NCI-H748 treated with DMSO at 0.1 percent for 48 hours (cell line): Measurements from ENCODE around the gene ADD3.
A peak's percentile ranks its signal among the peaks of the same experiment; 100 is the strongest.
"Not testable (repeated sequence)": the region's sequence is repeated elsewhere in the genome, so short reads cannot be mapped to it uniquely, and the experiment has no call there.

ENCODE experiments used
- DNase-seq: peaks from one replicate; lab custom pipeline; 2025; lab: John Stamatoyannopoulos, UW

Gene ADD3

DNA sequence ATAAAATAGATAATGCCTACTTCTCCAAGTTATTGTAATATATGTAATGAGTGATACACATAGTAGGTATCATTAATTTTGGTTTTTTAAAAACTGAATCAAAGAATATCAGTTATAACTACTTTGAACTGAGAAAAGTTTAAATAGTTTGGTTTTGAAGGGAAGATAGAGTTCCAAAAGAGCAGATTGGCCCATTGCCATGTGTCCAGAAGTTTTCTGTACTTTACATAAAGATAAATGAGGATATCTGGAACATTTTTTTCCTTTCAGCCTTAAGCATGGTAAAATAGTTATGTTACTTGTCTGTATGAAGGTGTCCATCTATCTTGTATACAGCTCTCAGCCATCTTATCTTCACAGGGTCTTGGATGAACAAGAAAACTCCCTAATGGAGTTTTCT is 101.7 kb downstream of the ADD3 start:
- DNase-seq = no peak

- no peak for DNase-seq
Measured at GRCh38 chr10:110110338-110110737, 102.6 kb downstream of the ADD3 start.

DNA sequence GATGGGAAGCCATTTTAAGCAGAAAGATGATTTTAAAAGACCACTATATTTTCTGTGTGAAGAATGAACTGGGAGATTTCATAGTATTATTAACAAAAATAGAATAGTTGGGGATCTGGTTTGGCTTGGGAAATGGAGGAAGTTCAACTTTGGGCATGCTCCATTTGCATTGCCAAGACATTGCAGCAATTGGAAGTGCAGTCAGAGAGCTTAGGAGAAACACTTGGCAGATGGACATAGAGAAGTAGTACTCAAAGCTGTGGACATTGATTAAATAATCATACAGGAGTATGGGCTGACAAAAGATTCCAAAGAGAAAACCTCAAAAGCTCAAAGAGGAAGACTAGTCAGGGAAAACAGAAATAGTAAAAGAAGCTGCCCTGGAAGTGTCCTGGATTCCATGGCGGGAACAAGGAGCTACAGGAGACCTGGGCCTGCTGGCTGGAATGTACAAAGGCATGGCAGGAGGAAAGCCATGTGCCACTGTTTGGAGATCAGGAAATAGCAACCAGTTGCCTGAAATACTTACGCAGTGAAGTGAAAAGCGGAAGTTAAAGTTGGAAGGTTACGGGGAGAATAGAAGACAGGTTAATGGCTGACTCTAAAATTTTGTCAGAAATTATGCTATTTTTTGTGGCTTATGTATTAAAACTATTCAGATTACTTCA is 106.0 kb downstream of the ADD3 start:
- no peak for DNase-seq

DNA sequence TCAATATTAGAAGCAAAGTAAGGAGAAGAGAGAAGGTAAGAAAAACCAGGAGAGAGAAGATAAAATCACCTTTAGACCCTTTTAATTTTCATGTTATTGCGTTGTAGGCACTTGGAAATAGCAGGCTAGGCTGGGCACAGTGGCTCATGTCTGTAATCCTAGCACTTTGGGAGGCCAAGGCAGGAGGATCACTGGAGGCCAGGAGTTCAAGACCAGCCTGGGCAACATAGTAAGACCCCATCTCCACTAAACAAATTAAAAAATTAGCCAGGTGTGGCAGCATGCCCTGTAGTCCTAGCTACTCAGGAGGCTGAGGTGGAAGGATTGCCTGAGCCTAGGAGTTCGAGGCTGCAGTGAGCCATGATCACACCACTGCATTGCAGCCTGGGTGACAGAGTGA is 106.9 kb downstream of the ADD3 start:
- DNase-seq = not testable (repeated sequence)

GRCh38 chr10:110115784-110116520 is 108.2 kb downstream of the ADD3 start:
- DNase-seq = no peak

DNA sequence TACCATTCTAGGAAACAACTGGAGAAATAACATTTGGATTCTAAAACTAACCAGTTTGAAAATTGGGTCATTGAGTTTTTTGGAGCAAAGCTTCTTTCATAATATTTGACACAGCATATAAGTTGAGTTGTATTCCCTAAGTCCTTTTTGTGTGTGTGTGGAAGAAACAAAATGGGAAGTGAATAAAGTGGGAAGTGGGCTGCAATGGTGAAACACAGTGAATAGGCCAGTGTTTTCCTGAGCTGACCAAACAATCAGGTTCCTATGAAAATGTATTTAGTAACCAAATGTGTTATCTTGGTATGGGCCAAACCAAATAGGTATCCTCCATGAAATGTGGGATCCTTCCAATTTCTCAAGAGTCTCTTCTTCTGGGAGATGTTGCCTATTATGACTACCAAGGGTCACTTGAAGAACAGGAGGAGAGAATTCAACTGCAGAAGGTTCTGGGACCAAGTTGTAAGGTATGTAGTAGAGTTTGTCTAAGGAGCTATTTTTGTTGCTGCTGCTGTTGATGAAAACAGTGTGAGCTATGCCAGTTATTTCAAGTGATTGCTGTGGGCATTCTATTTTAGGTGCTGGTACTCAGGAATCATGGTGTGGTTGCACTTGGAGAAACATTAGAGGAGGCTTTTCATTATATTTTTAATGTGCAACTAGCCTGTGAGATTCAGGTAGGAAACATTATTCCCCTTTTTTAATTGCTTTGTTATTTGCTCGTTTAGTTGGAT is 111.3 kb downstream of the ADD3 start:
- no peak for DNase-seq

DNA sequence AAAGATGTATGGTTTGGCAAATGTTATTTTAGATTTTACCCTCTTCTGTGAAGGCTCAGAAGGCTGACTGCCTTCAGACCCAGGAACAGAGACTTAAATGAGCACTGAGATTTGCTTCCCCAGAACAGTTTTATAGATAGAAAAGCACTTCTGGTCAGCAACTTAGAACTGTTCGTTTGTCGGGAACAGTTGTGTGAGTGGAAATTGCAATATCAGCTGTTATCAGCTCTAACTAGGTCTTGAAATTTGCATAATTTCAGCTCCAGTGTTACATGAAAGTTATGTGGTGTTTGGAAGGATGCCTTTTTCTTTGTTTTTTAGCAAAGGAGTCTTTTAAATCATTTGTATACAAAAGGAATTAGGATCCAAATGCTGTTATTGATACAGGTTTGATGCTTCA is 115.8 kb downstream of the ADD3 start:
- no peak for DNase-seq

GRCh38 chr10:110129490-110129889 is 121.7 kb downstream of the ADD3 start:
- DNase-seq = no peak

GRCh38 chr10:110134917-110135316 is 127.1 kb downstream of the ADD3 start:
- no peak for DNase-seq

DNA sequence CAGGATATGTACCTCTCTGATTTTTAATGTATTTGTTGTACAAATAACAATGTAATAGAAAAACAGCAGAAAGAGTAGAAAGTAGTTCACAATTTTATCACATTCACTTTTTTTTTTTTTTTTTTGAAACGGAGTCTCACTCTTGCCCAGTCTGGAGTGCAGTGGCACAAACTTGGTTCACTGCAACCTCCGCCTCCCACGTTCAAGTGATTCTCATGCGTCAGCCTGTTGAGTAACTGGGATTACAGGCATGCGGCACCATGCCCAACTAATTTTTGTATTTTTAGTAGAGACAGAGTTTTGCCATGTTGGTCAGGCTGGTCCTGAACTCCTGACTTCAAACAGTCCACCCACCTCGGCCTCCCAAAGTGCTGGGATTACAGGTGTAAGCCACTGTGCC is 128.1 kb downstream of the ADD3 start:
- DNase-seq = not testable (repeated sequence)

DNA sequence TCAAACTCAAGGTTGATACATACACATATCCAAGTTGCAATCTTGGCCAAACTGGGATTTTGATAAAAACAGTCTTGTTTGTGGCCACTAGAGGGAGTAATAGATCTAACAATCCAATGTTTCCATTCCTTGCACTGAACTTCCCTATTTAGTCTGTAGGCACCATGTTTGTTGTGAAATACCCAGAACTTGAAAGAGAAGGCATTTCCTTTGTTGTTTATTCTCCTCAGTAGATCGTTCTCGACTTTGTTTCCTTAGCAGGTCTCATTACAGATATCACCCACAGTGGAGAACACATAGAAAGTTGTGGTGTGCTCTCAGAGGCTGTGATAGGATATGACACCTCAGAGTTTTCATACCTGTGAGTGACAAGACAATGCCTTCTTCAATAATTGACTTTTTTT is 129.4 kb downstream of the ADD3 start:
- DNase-seq = peak; percentile 40

GRCh38 chr10:110138197-110138812 is 130.5 kb downstream of the ADD3 start:
- DNase-seq = peak; percentile 14

DNA sequence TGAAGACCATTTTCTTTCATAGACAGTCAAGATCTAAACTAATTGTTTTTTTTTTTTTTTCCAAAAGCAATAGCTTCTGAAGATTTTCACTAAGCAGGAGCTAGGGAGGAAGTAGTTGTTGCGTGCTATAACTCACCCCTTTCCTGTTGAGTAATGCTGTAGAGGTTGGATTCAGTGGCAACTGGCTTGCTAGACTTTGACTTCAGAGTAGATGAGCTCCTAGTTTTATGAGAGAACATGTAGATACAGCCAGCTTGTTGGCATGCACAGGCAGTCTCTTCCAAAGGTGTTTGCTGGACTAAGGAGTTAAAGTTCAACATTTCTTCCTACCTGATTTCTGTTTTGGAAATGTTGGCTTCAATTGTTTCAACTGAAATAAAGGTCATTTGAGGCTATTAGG is 133.4 kb downstream of the ADD3 start:
- DNase-seq = no peak

- DNase-seq = no peak
Measured at GRCh38 chr10:110141871-110142635, 134.3 kb downstream of the ADD3 start.

GRCh38 chr10:110142965-110143364 is 135.2 kb downstream of the ADD3 start:
- DNase-seq = no peak

DNA sequence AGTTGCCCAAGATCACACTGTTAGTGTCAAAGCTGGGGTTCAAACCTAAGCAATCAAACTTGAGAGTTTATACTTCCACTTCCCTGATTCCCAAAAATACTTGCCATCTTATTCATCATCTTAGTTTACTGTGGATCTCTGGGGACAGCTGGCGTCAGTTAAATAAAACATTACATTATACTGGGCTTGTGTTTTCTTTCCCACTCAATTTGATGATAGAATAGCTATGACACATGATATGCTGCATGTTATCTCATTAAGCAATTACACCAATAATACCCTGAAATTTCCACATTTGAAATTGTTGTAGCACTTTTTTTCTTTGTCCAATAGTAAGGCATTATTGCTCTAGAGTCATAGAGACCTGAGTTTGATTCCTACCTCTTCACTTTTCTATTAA is 136.7 kb downstream of the ADD3 start:
- no peak for DNase-seq

- DNase-seq = no peak
Measured at GRCh38 chr10:110147961-110148360, 140.2 kb downstream of the ADD3 start.

DNA sequence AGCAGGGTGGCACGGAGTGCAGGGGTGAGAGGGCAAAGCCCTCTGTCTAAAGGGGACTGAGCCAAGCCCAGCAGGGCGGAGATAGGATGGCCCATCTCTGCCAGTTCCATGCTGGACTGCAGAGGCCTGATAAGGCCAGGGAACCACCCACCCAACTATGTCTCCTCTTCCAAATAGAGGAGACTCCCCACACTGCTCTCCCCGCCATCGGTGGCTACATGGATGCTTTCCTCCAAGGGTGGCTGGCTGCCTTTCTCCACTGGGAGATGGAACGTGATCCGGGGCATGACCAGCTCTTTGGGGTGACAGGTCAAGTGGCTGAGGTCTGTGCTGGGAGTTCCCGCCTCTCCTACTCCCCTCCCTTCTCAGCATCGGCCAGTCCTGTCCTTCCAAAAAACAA is 141.5 kb downstream of the ADD3 start:
- no peak for DNase-seq

GRCh38 chr10:110150046-110150445 is 142.3 kb downstream of the ADD3 start:
- DNase-seq = no peak

GRCh38 chr10:110150981-110151380 is 143.2 kb downstream of the ADD3 start:
- DNase-seq = no peak

GRCh38 chr10:110151467-110151866 is 143.7 kb downstream of the ADD3 start:
- peak; percentile 0 for DNase-seq

GRCh38 chr10:110151971-110152370 is 144.2 kb downstream of the ADD3 start:
- DNase-seq = no peak
